HCT116 (cell line): ENCODE data around the gene ABHD17B.

ENCODE experiments used
- ATF3 ChIP-seq: IDR thresholded peaks from 2 replicates; pipeline ENCODE4 v1.6.1; 2012
- CEBPB ChIP-seq: IDR thresholded peaks from 2 replicates; pipeline ENCODE4 v1.6.1; 2012; ENCODE audit warnings: low read depth
- CTCF ChIP-seq, 3 experiments: fragments of 200-600 bp in 1 of 3; sonication (generic) in 1 of 3; IDR thresholded peaks in 2 of 3; conservative IDR thresholded peaks in 1 of 3; 2 replicates each; pipeline ENCODE4 v1.5.1; 2012 to 2017; ENCODE audit warnings: low read depth in 2 of 3, low read length in 2 of 3, antibody characterized with exemption in 1 of 3, borderline replicate concordance in 1 of 3, control low read depth in 1 of 3, mild to moderate bottlenecking in 1 of 3, mixed read lengths in 1 of 3, mixed run types in 1 of 3, moderate library complexity in 1 of 3; ENCODE audit not compliant: insufficient read depth in 1 of 3
- EZH2phosphoT487 ChIP-seq: fragments of 200-600 bp; IDR thresholded peaks from 2 replicates; pipeline ENCODE4 v1.6.1; 2018; ENCODE audit warnings: antibody characterized with exemption, borderline replicate concordance
- FOSL1 ChIP-seq: IDR thresholded peaks from 2 replicates; pipeline ENCODE4 v1.6.1; 2012; ENCODE audit warnings: low read depth
- JUND ChIP-seq: IDR thresholded peaks from 2 replicates; pipeline ENCODE4 v1.6.1; 2012
- POLR2A ChIP-seq: IDR thresholded peaks from 2 replicates; pipeline ENCODE4 v1.7.0; 2011; ENCODE audit warnings: borderline replicate concordance; ENCODE audit not compliant: insufficient read depth, insufficient read length; ENCODE audit errors: extremely low read depth
- POLR2AphosphoS5 ChIP-seq: IDR thresholded peaks from 2 replicates; pipeline ENCODE4 v1.6.1; 2011; ENCODE audit warnings: mild to moderate bottlenecking, low read depth, low read length, moderate library complexity
- REST ChIP-seq: IDR thresholded peaks from 2 replicates; pipeline ENCODE4 v1.6.1; 2012; ENCODE audit warnings: low read depth
- SIN3A ChIP-seq: IDR thresholded peaks from 2 replicates; pipeline ENCODE4 v1.6.1; 2012; ENCODE audit warnings: low read depth
- SP1 ChIP-seq: IDR thresholded peaks from 2 replicates; pipeline ENCODE4 v1.6.1; 2012; ENCODE audit warnings: low read depth
- ZFX ChIP-seq: fragments of 450-650 bp; IDR thresholded peaks from 2 replicates; pipeline ENCODE4 v1.6.1; 2017

GRCh38 chr9:71928806-71929205, 17.8 kb upstream of the ABHD17B start:
- TF ChIP-seq SIN3A, result no peak
- no peak for TF ChIP-seq CTCF (IDR thresholded peaks at IDR 0.05 in 2 of 3, conservative IDR thresholded peaks at IDR 0.05 in 1 of 3; ENCODE audit: borderline replicate concordance in 1 of 3, insufficient read depth in 1 of 3, low read depth in 2 of 3, low read length in 2 of 3)
- no peak for TF ChIP-seq CEBPB
- TF ChIP-seq REST, result no peak
- no peak for TF ChIP-seq ATF3
- TF ChIP-seq POLR2A, result no peak
- TF ChIP-seq JUND, result no peak
- TF ChIP-seq ZFX, result no peak
- no peak for TF ChIP-seq EZH2phosphoT487
- TF ChIP-seq SP1, result no peak
- TF ChIP-seq FOSL1, result no peak
- no peak for TF ChIP-seq POLR2AphosphoS5
